H4 (cell line): Measurements from ENCODE around the gene LRP5. TPM values are rescaled to one million over a fixed set of nuclear protein-coding genes. Genes with fewer than 3 reads are reported as not detected.

Experiments
- DNase-seq: peaks from one replicate; pipeline ENCODE4 v3.0.0-alpha.2; 2015; ENCODE audit warnings: low spot score
- total RNA-seq: library from RNA; depleted of rRNA; stranded (reverse); fragments of >200 nt; shearing (Covaris generic); gene quantifications from 2 replicates; pipeline ENCODE4 v1.2.3, GENCODE V29; 2014; rRNA removed

Gene LRP5
- 14.1 and 22.7 TPM in 2 replicates for total RNA-seq

DNA sequence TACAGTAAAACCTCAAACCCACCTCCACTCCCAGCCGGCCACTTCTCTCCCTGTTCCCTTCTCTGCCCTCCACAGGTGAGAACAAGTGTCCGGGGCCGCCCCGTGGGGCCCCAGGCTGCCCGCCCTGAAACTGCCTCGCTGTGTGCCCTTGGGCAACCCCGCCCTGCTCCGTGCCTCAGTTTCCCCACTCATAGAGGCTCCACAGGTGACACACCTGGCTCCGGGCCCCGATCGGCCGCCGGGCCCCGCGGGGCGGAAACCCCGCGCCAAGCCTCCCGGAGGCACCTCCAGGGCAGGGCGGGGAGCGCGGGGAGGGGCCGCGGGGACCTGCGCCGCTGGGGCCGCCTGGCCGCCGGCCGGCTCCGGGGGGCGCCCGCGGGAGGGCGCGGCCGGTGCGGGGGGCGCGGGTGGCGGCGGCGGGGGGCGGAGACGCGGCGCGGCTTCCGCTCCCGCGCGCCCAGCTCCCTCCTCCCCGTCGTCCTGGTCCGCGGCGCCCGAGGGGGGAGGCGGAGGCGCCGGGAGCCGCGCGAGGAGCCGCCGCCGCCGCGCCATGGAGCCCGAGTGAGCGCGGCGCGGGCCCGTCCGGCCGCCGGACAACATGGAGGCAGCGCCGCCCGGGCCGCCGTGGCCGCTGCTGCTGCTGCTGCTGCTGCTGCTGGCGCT is at the start of gene LRP5:
Gene LRP5, plus strand, starts transcription at position 475 of the 663 bp plus-strand sequence. Its CDS starts 124 bp downstream, at position 599.
- no peak for DNase-seq

DNA sequence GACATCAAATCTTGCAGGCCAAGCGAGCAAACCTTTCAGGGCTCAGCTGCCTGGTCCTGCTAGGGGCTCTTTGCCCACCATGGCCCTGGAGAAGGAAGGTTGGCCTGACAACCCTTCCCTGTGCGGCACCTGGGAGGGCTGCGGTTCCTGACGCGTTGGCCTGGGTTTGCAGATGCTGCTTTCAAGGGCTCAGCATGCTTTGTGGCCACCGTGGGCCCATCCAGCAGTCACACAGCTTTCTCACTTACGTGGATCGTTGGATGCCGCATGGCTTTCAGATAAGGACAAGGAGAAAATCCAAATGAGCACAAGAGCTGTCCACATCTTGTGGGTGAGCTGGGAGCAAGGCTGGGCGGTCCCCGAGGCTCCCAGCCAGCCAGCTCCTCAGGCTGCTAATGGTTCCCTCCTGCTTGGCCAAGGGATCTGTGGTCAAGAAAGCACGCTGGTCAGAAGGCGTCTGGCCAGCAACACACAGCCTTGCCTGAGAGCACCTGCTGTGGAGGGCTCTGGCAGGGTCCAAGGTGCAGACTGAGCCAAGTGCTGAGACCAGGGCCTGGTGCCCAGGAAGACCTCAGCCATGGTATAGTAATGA is 48.9 kb upstream of the LRP5 start:
- no peak for DNase-seq

DNA sequence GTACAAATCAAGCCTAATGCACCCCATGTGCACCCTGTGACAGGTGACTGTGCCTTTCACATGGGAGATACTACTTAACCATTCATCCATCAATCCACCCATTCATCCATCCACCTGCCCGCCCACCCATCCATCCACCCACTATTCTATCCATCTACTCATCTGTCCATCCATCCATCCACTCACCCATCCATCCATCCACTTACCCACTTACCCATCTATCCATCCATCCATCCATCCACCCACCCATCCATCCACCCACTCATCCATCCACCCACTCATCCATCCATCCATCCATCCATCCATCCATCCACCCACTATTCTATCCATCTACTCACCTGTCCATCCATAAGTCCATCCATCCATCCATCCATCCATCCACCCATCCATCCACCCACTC is 48.1 kb upstream of the LRP5 start:
- no peak for DNase-seq

DNA sequence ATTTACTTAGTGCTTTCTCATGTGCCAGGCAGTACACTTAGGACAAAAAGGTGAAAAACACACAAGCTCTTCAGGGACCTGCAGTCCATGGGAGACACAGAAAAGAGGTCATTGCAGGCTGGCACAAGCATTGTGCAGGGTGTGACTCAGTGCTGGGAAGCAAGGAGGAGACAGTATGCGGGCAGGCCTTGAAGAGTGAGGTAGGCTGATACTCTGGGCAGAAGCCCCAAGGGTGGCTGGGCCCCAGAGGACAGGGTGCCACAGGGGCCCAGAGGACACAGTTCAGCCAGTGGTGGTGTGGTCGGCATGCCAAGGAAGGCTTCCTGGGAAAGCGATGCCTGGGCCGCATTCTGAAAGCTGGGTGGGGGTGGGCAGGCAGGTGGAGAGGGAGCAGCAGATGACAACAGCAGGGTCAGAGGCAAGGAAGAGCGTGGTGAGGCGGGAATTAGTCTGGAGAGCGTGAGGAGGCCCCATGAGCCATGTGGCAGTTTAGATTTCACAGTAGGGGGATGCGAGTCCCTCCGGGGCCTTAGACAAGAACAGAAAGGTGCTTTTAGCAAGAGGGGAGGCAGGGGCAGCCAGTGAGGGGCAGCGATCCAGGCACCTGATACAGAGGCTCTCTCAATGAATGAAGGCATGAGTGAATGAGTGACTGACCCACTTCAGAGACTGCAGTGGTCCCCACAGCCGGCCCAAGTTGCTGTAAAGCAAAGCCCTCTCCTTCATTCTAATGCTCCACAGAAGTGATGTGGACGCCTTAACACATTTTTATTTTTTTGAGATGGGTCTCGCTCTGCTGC is 47.5 kb upstream of the LRP5 start:
- DNase-seq: no peak

DNA sequence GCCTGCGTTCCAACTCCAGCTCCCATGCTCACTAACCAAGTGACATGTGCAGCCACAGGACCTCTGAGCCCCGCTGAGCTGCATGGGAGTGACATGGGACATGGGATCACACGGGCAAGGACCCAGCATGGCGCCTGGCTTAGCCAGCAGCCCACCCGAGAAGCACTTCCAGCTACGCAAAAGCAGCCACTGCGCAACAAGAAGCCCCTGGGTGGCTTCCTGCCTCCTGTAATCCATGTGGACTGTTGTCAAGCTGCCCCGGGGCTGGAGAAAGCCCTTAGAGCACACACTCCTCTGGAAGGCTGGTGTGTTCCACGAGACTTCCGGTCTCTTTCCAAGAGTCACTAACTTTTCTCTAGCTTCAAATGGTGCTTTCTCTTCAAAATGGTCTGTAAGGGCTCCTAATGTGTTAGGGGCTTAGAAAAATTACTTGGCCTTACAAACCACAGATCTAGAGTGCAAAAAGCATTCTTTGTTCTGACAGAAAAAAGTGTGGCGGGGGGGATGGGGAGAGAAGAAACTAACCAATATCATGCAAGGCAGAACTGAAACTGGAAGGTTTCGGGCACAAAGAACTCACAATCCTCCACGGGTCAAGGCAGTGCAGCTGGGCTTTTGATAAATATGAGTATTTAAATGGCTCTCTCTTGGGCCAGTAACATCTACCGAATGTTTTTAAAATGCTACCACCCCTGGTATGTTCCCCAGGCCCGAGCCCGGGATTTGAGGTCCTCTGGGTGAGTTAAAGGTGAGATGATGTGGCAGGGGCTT is 46.1 kb upstream of the LRP5 start:
- DNase-seq: no peak

DNA sequence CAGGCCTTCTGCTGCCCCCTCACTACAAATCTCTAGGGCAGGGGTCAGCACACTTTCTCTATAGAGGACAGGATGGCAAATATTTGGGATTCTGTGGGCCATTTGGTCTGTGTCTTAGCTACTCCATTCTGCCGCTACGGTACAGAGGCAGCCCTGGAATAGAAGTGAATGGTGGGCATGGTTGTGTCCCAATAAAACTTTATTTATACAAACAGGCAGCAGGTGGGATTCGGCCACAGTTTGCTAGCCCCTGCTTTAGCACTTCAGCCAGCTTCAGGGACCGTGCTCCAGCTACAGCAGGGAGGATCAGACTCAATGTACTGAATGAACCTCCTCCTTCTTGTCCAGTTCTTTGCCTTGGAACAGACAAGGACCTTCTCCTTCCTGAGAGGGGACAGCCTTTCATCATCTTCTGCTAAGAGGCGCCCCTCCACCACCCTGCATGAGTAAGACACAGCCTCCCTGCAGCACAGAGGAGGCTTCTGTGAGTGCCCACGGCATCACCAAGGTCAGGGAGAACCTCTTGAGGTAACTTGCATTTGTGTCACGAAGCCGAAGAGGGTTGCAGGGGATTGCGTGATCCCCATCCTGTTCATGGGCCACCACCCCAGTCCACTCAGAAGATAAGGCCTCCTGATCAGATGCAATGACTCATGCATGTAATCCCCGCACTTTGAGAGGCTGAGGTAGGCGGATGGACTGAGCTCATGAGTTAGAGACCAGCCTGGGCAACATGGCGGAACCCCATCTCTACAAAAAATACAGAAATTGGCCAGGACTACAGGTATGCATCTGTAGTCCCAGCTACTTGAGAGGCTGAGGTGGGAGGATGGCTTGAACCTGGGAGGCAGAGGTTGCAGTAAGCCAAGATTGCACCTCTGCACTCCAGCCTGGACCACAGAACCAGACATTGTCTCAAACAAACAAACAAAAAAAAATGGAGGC is 45.2 kb upstream of the LRP5 start:
- no peak for DNase-seq

DNA sequence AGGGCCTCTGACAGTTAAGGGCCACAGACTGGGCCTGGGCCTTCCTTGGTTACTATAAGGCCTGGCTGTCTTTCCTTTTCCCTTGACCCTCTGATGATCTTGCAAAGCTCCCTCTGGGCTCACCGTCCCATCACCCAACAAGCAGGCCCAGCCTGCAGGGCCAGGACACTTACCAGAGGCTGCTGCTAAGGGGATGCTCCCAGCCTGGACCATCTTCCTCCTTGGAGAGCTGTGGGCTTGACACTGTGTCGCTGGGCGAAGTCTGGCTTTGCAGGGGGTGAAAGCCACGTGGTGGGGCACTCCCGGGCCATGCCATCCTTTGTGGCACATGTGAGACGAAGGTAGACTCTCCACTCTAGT is 44.5 kb upstream of the LRP5 start:
- DNase-seq: no peak

DNA sequence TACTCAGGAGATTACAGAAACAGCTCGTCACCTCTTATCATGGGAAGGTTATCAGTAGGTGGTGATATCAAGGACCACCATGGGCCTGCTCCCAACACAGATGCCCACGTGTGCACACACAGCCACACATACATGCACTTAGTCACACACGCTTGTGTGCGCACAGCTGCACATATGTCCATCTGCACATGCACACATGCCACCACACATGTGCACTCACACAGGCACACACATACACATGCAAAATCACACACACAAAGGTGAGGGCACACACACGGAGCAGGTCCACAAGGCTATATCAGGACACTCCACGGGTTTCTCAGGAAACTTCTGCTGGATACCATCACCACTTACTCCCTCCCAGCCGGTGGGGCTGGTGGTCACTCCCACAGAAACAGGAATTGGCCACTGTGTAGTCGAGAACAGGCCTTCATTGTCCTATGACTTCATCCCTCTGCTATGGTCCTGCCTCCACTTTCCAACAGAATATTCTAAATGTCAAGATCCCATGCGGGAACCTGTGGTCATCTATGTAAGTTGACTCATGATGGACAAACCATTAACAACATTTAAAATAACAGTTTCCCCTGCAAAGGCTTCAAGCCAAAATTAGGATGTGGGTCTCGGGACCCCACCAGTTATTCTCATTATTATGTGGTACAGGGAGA is 42.8 kb upstream of the LRP5 start:
- DNase-seq: no peak

DNA sequence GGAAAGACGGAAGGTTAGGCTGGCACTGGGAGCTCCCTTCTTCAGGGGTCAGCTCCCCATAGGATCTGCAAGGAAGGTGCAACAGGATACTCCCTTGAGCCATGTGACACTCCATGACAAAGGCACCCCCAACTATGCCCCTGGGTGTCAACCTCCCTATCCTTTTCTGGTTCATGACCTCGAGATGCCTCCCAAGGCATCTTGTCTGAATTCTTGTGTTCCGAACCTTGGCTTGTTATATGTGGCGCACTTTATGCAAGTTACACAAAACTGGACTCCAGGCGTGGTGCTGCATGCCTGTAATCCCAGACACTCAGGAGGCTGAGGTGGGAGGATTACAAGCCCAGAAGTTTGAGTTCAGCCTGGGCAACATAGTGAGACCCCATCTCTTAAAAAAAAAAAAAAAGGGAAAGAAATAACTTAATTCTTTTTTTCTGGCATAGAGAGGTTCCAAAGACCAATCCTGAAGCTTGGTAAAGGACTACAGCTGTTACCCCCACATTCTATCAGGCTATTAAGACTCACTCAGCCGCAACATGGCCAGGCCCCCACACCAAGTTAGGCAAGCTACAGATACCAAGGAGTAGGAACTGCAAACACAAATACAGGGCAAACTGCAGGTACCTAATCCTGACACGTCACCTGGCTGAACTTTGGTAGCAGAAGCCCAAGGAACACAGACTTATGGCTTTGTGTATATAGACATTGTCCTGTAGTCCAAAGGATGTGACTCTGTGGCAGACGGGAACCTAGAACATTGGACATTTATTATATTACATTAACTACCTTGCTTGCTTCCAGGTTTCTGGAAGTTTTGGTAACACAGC is 42.0 kb upstream of the LRP5 start:
- no peak for DNase-seq

DNA sequence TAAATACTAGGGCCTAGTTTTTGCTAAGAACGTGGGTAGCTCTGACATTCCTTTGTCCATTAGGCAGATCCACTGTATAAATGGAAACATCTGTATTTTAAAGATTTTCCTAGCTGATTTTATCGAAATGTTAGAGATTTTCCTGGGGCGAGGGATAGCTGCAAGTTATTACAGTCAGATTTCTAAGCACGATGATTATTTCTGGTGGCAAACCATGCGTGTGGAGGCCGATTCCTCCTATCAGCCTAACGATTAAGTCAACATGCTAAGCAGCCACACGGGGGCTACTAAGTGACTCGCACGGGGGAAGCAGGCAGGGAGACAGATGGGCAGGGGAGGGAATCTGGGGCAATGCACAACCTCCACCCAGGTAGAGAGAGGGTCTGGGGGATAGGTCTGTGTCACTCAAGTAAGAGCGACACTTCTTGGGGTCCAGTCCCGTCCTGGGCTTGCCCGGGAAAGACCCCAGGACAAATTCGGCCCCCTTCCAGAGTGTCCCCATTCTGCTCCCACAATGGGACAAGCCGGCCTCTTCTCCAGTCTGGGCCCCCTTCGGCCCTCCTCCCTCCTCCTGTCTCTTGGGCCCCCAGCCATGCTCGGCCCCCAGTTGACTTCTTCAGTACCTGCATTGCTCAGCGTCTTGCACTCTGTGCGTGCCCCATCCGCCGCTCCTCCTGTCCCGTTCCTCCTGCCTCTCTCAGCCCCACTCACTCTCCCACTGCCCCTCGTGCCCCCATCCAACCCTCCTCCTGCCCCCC is 41.2 kb upstream of the LRP5 start:
- peak; percentile 75 for DNase-seq

DNA sequence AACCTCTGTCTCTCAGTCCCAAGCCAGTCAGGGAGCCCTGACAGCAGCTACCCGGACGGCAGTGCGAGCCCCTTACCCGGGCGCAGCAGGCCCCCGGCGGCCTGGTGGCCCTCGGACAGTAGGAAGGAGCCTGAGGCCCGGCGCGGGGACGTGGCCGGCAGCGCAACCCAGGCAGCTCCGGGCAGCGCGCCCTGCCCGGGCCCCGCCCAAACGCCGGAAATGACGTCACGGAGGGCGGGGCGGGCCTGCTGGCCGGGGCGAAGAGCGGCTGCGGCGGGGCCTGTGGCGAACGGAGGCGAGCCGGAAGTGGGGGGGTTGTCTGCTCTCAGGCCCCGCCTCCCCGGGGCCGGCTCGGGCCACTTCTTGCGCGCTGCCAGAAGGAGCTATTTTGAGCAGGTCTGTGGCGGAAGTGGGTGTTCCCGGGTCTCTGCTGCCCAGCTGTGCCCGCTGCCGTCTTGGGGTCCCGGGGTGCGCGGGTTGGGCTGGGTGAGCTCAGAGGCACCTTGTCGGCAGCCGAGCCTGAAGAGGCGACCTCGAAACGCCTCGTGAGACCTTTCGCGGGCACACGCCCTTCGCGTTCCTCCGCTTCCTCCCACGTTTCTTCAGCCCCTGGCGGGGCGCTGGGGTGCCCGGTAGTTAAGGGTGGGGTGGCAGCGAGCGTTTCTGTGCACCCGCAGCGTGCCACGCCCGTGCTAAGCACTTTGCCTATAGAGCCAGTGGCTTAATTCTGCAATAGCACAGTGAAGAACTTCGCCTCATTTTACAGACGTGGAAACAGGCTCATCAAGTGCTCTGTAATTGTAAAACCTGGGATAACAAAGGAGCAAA is 40.4 kb upstream of the LRP5 start, which contains the start of gene C11orf24:
Gene C11orf24, minus strand, starts transcription at position 193 of the 828 bp plus-strand sequence. CDS start 8,206 bp downstream, outside the sequence.
- DNase-seq: peak; percentile 86

DNA sequence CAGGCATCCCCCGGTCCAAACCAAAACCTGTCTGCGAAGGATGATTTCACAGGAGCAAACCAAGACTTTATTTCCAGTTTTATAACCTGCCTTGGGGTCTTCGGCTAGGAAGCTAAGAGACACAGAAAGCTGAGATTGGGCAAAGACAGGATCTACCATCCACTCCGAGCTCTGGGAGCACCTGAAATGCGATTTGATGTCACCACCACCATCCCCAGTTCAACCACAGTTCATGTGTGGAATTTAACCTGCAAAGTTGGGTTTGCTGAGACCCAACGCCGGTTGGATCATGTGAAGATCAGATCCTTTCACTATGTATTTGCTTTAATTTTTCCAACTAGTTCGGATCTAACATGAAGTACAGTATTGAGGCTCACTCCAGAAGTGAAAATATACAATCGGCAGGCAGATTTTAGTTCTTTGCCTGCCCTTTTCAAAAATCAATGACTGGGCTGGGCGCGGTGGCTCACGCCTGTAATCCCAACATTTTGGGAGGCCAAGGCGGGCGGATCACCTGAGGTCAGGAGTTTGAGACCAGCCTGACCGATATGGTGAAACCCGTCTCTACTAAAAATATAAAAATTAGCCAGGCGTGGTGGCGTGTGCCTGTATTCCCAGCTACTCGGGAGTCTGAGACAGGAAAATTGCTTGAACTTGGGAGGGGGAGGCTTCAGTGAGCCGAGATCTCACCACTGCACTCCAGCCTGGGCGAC is 39.2 kb upstream of the LRP5 start:
- no peak for DNase-seq

DNA sequence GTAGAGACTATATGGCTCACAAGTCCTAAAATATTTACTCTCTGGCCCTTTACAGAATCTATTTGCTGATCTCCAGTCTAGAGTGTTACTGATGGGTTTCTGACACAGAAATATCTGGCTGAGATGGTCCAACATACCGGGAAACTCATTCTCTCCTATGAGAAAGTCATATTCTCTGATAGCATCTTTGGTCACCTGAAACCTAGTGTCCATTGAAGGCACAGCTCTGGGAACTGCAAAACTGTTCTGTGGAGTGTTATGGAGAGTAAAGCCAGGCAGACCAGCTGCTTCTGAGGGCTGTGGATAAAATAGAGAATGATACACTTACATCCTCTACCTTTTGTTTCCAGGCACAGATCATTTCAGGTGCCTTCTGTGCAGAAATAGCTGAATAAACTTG is 38.1 kb upstream of the LRP5 start:
- DNase-seq: no peak

DNA sequence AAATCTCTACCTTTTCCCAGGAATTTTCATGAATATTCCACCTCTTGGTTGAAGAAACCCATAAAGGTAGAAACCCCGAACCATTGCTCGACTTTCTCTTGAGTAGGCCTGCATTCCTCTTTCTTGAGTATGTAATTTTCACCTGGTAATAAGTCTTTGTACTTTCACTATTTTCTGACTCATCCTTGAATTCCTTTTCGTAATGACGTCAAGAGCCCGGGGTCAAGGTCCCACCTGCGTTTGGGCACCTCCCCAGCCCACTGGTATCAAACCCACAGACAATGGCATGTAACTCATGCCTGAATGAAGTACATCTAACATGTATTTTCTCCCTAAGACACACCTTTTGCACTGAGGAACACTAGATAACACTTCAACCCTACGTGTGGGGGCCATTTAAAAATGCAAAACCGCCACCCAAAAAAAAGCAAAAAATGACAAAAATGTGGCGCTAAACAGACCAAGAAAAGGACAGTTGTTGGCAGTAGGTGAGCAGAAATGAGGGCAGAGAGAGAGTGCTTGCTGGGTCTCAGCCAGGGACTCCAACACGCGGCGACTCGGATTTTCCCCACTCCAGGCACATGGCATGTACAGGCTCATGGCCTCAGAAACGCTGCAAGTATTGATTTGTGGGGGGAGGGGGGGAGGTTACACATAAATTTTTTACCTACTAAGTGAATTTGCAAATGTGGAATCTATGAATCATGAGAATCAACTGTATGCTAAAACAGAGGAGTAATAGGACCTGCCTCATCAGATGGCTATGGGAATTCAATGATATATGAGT is 36.5 kb upstream of the LRP5 start:
- no peak for DNase-seq

DNA sequence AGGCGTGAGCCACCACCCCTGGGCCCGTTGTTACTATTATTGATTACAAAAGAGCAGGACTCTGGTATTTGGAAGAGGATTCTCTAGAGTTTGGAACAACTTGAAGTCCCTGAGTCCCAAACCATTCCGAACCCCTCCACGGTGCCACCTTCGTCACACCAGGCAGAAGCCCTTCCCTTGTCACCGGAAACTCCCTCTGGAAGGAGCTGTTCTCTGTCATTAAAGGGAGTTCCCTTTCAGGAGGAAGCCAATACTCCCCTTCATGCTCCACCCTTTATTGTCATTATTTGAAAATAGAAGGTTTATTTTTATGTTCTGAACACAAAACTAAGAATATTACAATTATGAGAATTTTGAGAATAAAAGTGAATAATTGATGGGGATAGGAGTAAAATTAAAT is 35.5 kb upstream of the LRP5 start:
- no peak for DNase-seq

DNA sequence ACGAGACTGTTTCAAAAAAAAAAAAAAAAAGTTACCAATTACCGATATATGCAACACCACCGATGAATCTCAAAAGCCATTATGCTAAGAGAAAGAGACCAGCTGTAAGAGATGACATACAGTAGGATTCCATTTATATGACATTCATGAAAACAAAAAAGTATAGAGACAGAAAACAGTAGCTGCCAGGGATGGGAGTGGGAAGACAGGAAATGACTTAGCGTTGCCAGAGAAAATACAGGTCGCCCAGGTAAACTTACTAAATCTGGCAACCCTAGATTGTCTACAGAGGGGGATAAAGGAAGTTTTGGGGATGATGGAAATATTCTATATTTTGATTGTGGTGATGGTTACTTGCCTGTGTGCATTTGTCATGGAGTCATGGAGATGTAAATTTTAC is 32.7 kb upstream of the LRP5 start:
- no peak for DNase-seq
